DMS53 (cell line): Measurements from ENCODE around the gene TNRC6C.

ENCODE experiments used
- DNase-seq: peaks from one replicate; lab custom pipeline; 2025; lab: John Stamatoyannopoulos, UW

TNRC6C gene

GRCh38 chr17:78125138-78125913 lies 166.8 kb downstream of the TNRC6C start:
- DNase-seq: no peak

GRCh38 chr17:78125976-78126894 lies 167.7 kb downstream of the TNRC6C start:
- no peak for DNase-seq

GRCh38 chr17:78126895-78127238 lies 168.4 kb downstream of the TNRC6C start:
- no peak for DNase-seq

- peak; percentile 40 for DNase-seq
These were observed 168.9 kb downstream of the TNRC6C start for GRCh38 chr17:78127239-78127887.

- DNase-seq: peak; percentile 68
These were observed 169.5 kb downstream of the TNRC6C start for GRCh38 chr17:78127888-78128550.

DNA sequence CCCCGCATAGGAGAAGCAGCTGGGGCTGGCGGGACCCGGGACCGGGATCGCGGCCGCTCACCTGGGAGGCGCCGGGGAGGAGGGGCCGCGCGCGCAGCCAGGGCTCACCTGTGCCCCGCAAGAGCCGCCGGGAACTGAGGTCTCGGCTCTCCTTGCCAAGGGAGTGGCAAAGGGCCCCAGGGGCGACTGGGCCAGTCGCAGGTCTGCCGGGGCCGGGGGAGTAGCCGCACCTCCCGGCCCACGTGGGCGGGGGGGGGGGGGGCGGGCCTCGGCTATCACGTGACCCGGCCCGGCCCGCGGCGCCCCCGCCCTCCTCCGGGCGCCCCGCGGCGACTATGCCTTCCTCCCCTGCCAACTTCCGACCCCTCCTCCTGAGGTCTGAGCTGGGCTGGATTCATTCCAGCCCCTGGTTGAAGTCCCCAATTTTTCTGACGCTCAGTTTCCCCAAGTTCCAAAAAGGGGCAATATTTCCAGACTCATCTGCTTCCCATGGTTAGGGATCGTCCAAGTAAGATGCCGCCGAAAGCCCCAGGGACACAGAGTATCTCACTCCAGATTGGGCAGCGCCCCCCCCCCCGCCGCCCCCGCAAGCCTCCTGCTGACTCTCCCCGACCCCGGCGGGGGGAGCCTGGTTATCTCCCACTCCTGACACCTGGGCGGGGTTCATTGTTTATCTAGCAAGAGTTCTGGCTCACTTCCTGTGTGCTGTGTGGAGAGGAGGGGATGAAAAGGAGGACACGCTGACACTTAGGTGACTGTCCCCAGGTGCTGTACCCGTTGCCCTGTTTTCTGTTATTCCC lies 170.2 kb downstream of the TNRC6C start, which contains the start of gene TMC6:
Gene TMC6 (minus strand): TSS at position 205 of the 800 bp plus-strand sequence. CDS start 1,923 bp downstream, outside the sequence.
- DNase-seq: peak; percentile 92

DNA sequence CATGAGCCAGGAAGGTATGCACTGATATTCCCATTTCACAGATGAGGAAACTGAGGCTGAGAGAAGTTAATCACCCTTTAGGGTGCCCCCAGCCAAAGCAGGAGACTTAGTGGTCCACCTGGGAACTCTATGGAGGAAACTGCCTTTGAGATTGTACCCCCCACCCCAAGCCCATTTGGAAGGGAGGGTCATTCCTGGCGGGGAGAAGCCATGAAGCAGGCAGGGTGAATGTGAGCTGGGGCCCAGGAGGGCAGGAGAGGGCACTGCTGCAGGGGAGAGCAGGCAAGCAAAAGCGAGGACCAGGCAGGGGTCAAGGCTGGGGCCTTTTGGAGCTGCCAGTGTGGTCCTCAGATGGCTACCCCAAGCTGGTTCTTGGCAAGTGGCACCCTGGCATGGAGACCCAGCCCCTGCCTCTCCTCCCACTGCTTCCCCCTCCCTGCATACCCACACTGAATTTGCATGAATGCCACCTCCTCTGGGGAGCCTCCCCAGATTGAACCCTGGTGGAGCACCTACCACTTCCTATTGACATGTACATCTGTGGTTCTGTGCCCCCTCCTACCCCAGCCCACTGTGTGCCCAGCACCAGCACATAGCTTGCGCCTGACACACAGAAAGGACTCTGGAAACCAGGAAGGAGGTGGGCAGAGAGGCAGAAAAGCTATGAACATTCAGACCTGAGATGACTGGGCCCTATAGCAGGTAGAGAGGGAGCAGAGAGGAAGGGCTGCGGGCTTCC lies 171.0 kb downstream of the TNRC6C start:
- no peak for DNase-seq

- peak; percentile 36 for DNase-seq
These were observed 171.6 kb downstream of the TNRC6C start for GRCh38 chr17:78130090-78130436.

DNA sequence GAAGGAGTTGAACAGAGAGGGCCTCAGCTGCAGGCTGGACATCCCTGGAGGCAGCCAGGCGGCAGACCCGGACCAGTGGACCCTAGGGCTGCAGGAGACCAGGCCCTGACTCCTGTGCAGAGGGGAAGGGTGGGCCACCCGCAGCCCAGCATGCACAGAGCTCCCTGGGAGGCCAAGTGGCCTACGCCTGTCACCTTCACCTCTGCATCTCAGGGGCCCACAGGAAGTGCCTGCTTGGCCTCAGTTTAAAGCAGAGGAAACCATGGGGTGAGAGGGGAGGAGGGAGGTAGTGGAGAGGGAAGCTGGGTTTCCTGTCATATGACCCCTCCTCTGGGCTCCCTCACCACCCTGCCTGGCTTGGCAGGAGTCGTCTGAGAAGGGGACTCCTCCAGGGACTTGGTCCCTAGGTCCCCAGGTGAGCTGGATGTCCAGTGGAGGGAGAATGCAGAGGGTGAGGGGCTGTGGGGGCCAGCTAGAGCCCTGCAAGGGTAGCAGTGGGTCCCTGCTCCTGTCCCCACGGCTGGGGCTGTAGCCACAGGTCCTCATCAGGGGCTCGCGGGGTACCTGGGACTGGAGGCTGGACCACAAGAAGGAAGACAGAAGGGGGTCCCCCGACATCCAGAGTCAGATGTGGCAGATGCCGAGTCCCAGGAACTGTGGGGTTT lies 172.1 kb downstream of the TNRC6C start, which contains the start of gene TMC8:
Gene TMC8 (plus strand): TSS at position 335 of the 665 bp plus-strand sequence. CDS start 818 bp downstream, outside the sequence.
- DNase-seq: peak; percentile 52

DNA sequence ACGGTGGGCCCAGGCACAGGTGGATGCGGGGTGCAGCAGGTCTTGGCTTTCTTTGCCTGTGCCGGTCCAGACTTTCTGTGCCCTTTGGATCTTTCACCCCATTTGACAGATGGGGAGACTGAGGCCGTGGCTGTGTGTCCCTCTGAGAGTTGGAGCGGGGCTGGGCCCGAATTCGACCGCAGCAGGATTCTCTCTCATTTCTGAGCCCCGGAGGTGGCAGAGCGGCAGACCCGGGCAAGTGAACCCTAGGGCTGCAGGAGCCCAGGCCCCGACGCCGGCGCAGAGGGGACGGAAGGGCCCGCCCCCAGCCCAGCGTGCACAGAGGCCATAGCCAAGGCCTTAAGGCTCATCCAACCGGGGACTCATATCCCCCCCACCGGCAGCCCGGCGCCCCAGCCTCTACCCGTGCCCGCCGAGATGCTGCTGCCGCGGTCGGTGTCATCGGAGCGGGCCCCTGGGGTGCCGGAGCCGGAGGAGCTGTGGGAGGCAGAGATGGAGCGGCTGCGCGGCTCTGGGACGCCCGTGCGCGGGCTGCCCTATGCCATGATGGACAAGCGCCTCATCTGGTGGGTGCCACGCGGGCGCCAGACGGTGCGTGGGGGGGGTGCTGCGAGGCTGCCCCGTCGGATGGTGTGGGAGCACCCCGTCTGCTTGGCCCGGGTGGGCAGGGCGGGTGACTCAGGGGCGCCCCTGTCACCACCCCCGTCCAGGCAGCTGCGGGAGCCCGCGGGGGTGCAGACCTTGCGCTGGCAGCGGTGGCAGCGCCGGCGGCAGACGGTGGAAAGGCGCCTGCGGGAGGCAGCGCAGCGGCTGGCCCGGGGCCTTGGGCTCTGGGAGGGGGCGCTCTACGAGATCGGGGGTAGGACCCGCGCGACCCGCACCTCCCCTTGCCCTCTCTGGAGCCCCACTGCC lies 172.9 kb downstream of the TNRC6C start:
- peak; percentile 69 for DNase-seq

- peak; percentile 76 for DNase-seq
These were observed 173.7 kb downstream of the TNRC6C start for GRCh38 chr17:78132084-78132676.

- no peak for DNase-seq
These were observed 174.3 kb downstream of the TNRC6C start for GRCh38 chr17:78132767-78133178.

- no peak for DNase-seq
These were observed 174.9 kb downstream of the TNRC6C start for GRCh38 chr17:78133179-78133951.

- DNase-seq: peak; percentile 91
These were observed 175.7 kb downstream of the TNRC6C start for GRCh38 chr17:78133971-78134898.

DNA sequence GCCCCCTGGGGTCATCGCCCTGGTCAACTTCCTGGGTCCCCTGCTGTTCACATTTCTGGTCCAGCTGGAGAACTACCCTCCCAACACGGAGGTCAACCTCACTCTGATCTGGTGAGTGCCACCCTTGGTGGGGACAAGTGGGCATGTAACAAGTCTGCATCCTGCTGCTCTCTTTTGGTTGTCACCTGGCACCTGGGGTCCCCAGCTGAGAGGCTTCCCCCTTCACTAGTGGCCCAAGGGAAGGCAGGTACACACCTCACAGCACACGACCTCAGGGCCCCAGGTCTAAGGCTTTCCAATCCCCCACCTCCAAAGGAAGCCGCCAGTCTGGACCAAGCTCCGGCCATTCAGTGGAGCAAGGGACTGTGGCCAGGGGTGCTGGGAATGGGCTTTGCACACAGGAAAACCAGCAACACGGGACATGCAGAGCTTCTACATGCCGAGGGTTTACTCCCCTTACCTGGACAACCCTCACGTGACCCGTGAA lies 176.4 kb downstream of the TNRC6C start:
- no peak for DNase-seq

DNA sequence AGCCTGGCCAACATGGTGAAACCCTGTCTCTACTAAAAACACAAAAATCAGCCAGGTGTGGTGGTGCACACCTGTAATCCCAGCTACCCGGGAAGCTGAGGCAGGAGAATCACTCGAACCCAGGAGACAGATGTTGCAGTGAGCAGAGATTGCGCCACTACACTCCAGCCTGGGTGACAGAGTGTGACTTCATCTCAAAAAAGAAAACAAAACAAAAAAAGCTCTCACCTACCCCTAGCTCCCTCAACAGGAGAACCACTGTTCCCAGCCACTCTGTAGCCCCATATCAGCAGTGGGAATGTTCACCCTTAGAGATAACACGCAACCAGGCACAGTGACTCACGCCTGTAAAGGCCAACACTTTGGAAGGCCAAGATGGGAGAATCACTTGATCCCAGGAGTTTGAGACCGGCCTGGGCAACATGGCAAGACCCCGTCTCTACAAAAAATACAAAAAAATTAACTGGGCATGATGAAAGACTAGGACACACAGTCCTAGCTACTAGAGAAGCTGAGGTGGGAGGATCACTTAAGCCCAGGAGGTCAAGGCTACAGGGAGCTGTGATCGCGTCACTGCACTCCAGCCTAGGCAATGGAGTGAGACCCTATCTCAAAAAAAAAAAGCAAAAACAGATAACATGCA lies 177.5 kb downstream of the TNRC6C start:
- DNase-seq: no peak
